HG03575 (cell line): ENCODE data around the gene MKKS.

Experiments used
- ATAC-seq: cut with Tn5 transposase; IDR thresholded peaks from one replicate; pipeline ENCODE4 v1.9.1; 2021; ENCODE audit not compliant: unreplicated experiment, insufficient number of reproducible peaks, low FRiP score; ENCODE audit errors: extremely low read depth

MKKS gene

DNA sequence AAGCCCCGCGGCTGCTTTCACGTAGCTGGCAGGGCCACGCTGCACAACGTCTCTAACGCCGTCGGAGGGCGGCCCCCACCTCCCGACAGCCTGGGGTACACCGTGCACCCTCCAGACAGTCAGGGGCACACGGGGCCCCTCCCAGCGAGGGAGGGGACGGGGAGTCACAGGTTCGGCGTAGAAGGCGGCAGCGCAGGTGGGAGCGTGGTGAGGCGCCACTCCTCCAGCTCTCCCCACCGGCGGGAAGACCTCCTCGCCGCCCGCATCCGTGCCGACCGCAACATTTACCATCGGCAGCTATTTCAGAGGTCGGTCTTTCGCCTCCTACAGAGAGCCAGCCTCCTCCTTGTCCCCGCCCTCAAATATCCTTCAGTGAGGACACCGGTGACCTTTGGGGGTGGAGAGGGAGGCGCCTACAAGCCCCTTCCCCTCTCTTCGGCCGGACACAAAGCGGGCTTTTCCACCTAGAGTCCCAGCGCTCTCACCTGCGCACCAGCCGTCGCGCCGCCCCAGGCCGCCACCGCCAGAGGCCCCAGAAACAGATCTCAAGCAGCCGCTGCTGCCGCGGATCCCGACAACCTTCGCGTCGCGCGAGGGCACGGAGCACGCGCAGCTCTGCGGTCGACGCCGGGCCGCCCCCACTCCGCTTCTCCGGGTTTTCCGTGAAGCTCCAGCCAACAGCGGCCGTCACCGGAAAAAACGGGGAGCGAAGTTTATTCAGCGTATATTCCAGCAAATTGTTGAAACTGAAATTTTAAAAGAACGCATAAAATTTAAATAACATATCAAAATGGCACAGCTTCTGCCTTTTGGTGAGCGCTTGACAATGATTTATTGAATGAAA, at the start of gene MKKS:
TSS of gene MKKS (minus strand) at position 600 of the 844 bp plus-strand sequence. CDS start 20,708 bp downstream, outside the sequence.
- no peak for ATAC-seq

DNA sequence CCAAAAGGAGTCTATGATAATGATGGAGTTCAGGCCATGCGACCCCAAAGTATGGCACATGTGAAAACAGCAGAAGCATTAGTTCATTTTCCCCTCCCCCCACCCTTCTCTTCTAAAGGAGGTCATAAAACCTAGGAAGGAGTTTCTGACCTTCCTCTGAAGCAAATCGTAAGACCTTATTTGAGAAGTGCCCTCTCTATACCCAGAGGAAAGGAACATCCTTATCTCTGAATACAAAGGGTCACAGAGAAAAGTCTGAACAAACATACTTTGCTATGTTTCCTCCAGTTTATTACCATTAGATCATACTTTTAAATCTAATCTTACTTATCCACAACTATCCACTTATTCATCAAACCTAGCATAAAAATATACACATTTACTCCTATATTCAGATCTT, 49.7 kb upstream of the MKKS start:
- no peak for ATAC-seq

DNA sequence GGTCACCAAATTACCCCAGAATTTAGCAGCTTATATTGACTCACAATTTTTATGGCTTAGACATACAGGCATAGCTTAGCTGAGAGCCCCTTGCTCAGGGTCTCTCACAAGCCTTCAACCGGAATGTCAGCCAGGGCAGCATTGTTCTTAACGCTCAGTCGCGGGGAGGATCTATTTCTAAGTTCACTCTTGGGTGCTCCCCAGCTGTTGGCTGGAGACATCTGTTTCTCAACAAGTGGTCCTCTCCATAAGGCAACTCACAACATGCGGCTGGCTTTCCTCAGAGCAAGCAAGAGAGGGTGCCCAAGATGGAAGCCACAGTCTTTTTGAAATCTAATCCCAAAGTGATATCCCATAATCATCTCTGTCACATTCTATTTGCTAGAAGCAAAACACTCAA, 47.7 kb upstream of the MKKS start:
- no peak for ATAC-seq

DNA sequence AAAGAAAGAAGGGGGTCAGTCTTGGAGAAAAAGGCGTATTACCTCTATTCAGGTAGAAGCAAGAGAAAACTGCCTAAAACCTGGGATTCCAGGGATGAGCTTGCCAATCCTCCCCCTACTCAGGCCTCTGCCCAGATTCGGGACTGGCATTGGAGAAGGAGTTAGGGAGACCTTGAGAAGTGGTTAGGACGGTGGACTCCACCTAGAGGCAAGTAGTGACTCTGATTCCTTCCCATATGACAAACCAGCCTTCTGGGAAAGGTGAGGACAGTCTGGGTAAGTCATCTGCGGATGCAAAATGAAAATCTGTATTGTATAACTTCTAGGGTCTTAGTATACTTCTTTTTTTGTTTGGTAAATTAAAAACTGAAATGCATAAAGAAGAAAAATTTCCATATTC, 44.9 kb upstream of the MKKS start:
- no peak for ATAC-seq

DNA sequence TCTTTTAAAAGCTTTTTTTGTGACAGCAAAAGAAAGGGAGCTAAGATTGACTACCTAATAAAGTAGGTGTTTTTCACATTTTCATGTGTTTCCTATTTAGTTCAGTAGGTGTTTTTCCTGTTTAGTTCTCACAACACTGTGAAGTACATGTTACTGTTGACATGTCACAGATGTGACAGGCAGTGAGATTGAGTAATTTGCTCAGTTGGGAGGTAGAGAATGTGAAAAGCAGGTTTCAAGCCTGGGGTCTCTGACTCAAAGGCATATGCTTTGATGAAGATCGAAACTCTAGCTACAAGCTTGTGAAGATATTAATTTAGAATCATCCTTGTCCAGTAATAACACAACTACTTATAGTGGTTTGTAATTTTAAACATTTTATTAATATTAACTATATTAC, 44.2 kb upstream of the MKKS start:
- ATAC-seq: peak; percentile 44

DNA sequence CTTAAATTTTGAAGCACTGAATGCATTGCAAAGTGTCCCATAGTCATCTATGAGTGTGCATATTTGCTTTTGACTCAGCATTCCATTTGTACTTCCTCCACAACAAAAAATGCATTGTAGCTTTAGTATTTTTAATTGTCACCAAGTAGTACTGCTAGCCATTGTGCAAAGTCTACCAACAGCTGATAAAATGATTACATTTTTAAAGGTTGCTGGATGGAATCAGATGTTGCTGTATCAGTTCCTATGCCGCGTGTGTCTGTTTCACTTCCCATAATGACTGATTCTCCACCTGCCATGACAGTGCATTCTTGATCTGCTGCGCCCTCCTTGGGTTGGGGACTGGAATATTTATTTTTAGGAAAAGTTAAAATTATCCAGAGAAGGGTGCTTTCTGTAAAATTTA, 42.3 kb upstream of the MKKS start:
- ATAC-seq: peak; percentile 42

DNA sequence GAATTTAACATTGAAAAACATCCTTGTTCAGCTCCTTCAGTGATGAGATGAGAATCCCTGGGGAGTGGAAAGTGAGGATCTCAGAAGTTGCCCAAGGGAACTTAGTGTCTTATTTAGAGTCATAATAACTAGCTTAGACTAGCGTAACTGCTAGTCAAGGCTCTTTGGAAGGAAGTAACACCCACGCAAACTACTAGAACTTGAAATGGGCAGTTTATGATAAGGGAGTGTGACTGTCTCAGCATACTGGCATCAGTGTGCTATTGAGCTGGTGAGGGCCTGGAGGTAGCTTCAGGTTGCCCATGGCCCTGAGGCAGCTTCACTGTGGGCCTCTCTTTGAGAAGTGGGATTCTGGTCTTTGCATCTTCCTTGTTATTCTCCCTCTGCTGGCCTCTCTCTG, 41.2 kb upstream of the MKKS start:
- no peak for ATAC-seq

DNA sequence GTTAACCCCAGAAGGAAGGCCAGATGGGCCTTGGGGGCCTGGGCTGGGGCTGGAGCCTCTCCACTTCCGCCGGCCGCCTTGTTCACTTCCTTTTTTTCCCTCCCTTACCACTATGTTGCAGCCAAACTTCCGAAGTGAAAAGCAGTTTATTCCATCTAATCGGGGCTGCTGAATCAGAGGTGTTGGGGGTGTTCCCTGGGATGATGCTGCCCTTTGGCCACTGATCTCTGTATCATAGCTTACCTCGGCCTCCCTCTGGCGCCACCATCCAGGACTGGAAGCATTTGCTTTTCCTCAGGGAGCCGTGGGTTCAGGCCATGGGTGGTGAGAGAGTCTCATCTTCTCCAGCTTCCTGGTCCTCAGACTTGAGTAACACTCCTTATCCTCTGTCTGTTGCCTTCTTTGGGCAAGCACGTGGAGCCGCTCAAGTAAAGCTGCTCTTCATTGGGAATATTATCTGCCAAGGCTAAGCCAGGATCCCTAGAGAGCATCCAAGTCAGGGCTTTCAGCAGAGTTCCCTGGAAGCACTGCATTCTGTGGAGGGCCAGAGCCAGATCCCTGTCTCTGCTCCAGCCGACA, 40.7 kb upstream of the MKKS start:
- no peak for ATAC-seq

DNA sequence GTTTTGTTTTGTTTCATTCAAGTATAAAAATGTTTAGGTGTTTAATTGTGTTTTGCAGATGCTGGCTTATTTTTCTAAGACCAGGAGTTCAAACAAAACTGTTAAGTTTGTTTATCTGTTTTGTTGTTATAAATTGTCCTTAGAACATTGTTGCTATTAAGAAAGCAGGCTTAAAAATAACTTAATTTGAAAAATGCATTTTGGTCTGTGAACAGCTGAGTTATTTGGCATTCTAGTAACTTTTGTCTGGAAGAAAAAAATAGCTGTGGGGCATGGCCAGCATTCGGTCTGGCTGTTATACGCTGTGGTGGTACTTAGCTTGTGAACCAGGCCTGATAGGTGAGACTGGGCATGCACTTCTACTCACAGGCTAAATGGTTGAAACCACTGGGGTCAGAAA, 38.8 kb upstream of the MKKS start:
- ATAC-seq: no peak

DNA sequence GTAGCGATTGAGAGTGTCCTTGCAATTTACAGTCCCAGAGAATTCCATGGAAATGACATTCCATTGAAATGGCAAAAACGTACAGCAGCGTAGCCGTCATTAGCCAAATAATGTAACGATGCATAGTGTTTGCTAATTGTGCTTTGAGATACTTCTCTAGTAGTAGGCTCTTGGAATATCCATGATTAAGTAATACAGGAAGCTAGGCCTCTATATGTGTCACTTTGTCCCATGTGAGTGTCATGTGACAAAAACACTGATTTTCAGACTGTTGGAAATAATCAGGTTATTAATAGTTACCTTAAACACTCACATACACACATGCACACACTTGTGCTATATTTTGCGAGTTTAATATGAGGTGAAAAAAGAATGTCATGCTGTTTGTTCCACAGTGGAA, 36.3 kb upstream of the MKKS start:
- ATAC-seq: no peak

DNA sequence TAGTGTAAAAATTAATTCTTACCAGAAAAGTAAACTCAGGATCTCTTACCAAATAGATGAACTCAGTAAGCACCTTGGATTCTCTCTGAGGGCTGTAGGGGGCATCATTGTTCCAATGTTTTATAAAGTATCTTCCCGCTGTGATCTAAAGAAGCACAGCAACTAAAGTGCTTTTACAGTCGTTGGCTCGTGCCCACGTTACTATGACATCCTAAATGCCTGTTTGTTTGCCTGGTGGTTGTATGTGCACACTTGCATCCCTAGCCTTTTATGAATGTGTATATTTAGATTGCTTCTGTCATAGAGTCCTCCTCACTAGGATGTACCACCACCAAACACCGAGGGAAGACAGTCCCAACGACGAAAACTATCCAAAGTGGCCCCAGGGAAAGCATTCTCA, 35.6 kb upstream of the MKKS start:
- no peak for ATAC-seq

DNA sequence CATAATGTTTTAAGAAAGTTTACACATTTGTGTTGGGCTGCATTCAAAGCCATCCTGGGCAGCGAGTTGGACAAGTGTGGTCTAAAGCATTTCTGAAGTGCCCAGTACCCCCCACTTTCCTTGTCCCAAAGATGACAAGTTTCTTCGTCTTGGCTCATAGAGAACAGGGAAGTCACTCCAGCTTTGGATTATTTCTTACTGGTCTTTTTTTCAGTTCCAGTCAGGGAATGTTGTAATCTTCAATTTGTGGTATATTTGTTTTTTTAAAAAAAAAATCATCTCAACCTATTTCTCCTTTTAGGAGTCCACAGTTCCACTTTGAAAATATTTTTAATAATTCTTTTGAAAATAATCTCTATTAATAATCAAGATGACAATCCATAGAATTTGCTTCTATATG, 35.0 kb upstream of the MKKS start:
- ATAC-seq: no peak

DNA sequence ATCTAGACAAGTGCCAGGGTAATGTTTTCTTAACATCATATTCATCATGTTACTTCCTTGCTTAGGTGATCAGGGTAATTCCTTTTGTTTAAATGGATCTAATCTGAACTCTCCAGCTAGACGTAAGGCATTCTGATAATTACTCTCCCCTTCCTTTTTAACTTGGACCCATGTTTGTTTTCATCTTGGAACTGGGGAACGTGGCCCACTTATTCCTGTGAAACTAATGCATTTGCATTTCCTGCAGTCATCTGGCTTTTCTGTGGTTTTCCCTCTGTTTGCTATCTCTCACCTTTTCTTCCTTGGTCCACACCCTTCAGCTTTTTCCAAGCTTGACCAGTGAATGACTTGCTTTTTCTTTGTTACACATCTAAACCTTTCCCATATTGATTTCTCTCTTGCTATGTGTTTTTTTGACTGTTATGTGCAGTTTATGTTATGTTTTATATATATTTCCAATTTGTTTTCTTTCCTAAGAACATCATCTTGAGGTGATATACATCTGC, 34.4 kb upstream of the MKKS start:
- ATAC-seq: no peak

DNA sequence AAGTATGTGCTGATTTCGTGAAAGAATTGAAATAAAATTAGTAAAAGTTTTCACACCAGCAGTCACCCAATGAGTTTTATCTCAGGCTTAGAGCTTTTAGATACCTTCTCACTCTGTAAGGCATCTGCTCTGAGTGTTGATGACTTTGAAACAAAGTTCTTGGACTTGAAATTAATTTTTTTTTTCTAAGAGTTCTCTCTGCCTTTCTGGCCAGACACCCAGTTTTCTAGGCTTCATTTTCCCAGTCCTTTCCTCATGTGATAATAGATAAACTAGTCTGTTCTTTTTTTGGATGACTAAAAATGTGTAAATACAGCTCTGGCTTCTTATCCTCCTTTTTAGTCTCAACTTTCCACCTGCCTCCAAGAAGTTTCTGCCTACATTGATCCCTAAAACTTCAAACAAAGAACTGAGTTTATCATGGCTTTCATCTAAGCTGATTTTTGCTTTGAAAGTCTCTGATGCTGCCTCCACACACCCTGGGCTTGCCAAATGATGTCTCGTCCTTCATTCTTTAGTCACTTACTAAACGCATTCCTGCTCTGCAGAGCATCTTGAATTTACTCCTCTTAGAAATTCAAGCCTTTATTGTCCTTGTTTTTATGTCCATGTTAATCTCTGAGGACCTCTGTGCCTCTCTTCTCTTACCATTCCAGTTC, 33.8 kb upstream of the MKKS start:
- no peak for ATAC-seq

DNA sequence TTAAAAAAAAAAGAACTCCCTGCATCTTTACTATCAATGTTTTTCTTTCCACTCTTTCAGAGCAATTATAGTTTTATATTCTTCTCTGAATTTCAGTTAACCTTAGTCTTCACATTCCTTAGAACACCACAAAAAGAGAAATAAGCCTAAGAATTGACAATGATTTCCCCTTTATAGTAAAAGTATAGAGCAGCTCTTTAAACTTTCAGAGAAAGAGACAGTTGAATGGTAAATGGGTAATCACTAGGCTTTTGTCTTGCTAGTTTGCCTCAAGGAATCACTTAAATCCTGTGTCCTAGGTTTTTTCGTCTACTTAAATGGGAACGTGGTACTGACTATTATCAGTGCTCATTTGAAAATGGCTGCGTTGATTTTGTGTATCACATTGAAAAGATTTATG, 32.8 kb upstream of the MKKS start:
- ATAC-seq: no peak

DNA sequence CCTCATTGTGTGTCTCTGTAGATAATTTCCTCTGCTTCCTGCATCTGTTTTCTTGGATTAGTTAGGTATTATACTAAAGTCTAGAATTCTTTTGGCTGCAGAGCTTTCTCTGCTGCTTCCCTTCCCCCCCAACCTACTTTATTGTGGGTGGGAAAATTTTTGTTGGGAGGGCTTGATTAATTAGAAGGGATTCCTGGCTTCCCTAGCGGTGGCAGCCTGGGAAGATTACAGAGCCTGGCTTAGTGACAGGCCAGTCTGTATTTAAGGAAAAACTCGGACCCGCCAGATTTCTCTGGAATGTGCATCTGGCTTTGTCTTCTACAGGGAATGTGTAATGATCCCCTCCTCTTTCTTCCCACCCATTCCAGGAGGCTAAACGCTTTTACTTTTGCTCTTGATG, 32.3 kb upstream of the MKKS start:
- no peak for ATAC-seq

DNA sequence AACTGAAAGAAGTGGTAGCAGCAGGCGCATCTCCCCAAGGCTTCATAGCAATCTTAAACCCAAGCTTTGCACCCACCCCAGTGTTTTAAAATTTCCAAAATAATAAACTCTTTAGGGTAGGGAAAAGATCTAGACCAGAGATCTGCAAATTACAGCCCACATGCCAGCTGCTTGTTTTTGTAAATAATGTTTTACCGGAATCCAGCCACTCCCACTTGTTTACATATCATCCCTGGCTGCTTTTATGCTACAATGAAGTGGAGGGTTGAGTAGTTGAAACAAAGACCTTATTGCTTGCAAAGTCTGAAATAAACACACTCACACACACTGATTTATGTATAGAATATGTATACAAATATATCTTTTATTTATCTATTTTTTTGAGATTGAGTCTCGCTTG, 31.1 kb upstream of the MKKS start:
- ATAC-seq: no peak

DNA sequence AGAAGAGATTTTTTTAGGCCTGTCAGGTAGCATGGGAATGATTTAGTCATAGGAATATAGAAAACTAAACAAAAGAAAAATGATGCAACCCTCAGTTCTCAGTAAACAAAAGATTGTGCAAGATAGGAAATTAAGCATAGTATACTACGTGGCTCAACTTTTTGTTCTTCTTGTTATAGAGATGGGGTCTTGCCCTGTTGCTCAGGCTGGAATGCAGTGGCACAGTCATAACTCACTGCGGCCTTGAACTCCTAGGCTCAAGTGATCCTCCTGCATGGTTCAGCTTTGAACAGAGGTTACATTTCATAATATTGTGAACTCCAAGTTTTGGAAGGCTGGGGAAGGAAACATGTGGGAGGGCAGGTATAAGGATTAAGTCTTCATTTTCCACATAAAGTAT, 29.6 kb upstream of the MKKS start:
- no peak for ATAC-seq

DNA sequence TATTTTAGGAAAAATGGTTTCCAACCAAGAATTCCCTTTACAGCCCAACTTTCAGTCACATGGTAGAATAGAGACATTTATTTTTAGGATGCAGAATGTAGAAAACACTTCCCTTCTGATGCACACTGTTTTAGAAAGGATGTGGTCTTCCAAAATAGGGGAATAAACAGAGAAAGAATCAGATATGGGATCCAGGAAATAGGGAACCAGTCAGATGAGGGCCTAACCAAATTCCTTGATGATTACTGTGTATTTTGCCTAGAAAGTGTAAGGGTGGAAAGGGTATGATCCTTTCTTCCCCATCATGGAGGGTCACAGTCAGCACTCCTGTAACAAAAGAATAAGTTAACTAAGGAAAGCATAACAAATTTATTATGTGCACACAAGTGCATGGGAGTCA, 28.5 kb upstream of the MKKS start:
- ATAC-seq: no peak

DNA sequence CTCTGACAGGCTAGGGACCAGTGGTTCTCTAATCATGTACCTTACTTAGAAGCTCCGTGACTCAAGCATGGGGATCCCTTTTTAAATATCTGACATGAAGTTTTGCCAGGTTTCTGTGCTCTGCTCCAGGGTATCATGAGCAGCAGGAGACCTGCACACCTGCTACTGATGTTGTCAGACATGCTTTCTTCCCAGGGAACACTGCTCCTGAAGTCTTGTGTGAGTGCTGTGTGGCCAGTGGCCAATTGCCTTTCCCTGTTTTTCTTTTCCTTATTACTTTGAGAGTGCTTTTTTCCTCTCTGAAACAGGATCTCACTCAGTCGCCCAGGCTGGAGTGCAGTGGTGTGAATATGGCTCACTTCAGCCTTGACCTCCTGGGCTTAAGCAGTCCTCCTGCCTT, 27.5 kb upstream of the MKKS start:
- no peak for ATAC-seq
